Smooth muscle cell (in vitro differentiated cells): Measurements from ENCODE around the gene C3orf22. TPM values are rescaled to one million over a fixed set of nuclear protein-coding genes. Genes with fewer than 3 reads are reported as not detected.

Experiments used
- DNase-seq: peaks from one replicate; lab custom pipeline; 2025; ENCODE audit not compliant: unreplicated experiment; lab: John Stamatoyannopoulos, UW
- H2AFZ ChIP-seq: fragments of 200-600 bp; sonication (generic); 2 replicates; pipeline ENCODE4 v1.6.0; 2016; ENCODE audit warnings: antibody characterized with exemption, low read depth, mild to moderate bottlenecking
- H3F3A ChIP-seq: fragments of 200-600 bp; sonication (generic); 2 replicates; pipeline ENCODE4 v1.6.0; 2017; ENCODE audit warnings: antibody characterized with exemption, low read depth
- H3K27ac ChIP-seq: fragments of 200-600 bp; sonication (generic); 2 replicates; pipeline ENCODE4 v1.5.1; 2016; ENCODE audit warnings: low read depth, mild to moderate bottlenecking
- H3K27me3 ChIP-seq: fragments of 200-600 bp; sonication (generic); 2 replicates; pipeline ENCODE4 v1.6.1; 2016; ENCODE audit warnings: low read depth, mild to moderate bottlenecking
- H3K36me3 ChIP-seq: fragments of 200-600 bp; sonication (generic); 2 replicates; pipeline ENCODE4 v1.5.1; 2016; ENCODE audit warnings: low read depth
- H3K4me1 ChIP-seq: fragments of 200-600 bp; sonication (generic); 2 replicates; pipeline ENCODE4 v1.5.1; 2016; ENCODE audit warnings: low read depth
- H3K4me2 ChIP-seq: fragments of 200-600 bp; sonication (generic); 2 replicates; pipeline ENCODE4 v1.6.0; 2016; ENCODE audit warnings: mild to moderate bottlenecking
- H3K4me3 ChIP-seq: fragments of 200-600 bp; sonication (generic); 2 replicates; pipeline ENCODE4 v1.5.1; 2016; ENCODE audit warnings: mild to moderate bottlenecking
- H3K79me2 ChIP-seq: fragments of 200-600 bp; sonication (generic); 2 replicates; pipeline ENCODE4 v1.6.0; 2016; ENCODE audit warnings: low read depth, mild to moderate bottlenecking
- H3K9ac ChIP-seq: fragments of 200-600 bp; sonication (generic); 2 replicates; pipeline ENCODE4 v1.6.0; 2016; ENCODE audit warnings: low read depth
- H3K9me3 ChIP-seq: fragments of 200-600 bp; sonication (generic); replicated peaks from 2 replicates; pipeline ENCODE4 v1.5.1; 2016; ENCODE audit warnings: low read depth
- H4K20me1 ChIP-seq: fragments of 200-600 bp; sonication (generic); 2 replicates; pipeline ENCODE4 v1.6.0; 2016; ENCODE audit warnings: low read depth
- WGBS: methylation state at CpG from one replicate; pipeline ENCODE4 v1.1.7; 2016; ENCODE audit warnings: low lambda C conversion rate; 5-methylcytosine and 5-hydroxymethylcytosine counted together
- polyA plus RNA-seq: library from polyadenylated mRNA; unstranded; fragments of >200 nt; fragmentation: Nextera tagmentation; extraction: Ambion mirVana; gene quantifications from 2 replicates; pipeline ENCODE4 v1.2.1, GENCODE V29; 2016
- total RNA-seq: library from RNA; depleted of rRNA; stranded (reverse); fragments of >200 nt; gene quantifications from 2 replicates; pipeline ENCODE4 v1.2.3, GENCODE V29; 2014
- TF ChIP-seq, protein P1 (sequence below): fragments of 200-600 bp; sonication (generic); IDR thresholded peaks from 2 replicates; pipeline ENCODE4 v1.5.1; 2017; ENCODE audit warnings: borderline replicate concordance, mild to moderate bottlenecking, antibody characterized with exemption; ENCODE audit not compliant: insufficient read depth, poor library complexity, severe bottlenecking

Gene C3orf22
- total and polyA plus RNA-seq, 2 experiments from 2014 or later = not detected

DNA sequence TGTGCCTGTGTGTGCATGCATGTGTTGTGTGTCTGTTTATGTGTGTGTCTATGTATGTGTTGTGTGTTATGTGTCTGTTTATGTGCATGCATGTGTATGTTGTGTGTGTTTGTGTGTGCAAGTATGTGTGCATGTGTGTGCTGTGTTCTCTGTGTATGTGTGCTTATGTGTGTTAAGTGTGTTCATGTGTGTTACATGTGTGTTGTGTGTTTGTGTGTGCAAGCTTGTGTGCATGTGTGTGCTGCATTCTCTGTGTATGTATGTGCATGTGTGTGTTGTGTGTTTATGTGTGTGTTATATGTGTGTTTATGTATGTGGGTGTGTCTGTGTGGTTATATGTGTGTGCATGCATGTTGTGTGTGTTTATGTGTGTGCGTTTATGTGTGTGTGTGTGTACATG lies 56.1 kb downstream of the C3orf22 start:
- WGBS = 100% methylated on average over 1 of the region's 1 CpG
- peaks cover 9% of the 10 kb centered on the region for H3K27me3 ChIP-seq
- no peaks in the 10 kb centered on the region for H3K79me2 ChIP-seq

GRCh38 chr3:126501736-126502135 lies 57.0 kb downstream of the C3orf22 start:
- H4K20me1 ChIP-seq = no peaks in the 10 kb centered on the region
- no peak overlapping the region for H3K4me2 ChIP-seq
- no peaks in the 10 kb centered on the region for H3K36me3 ChIP-seq
- peaks cover 7% of the 10 kb centered on the region for H3K4me1 ChIP-seq
- no peaks in the 10 kb centered on the region for H3K79me2 ChIP-seq
- DNase-seq = no peak
- H2AFZ ChIP-seq = no peak overlapping the region
- H3K9ac ChIP-seq = no peak overlapping the region
- H3F3A ChIP-seq = no peaks in the 10 kb centered on the region
- H3K4me3 ChIP-seq = no peak overlapping the region
- H3K27ac ChIP-seq = no peak overlapping the region
- 83% methylated on average over 7 of the region's 7 CpGs for WGBS
- TF ChIP-seq, protein P1, sequence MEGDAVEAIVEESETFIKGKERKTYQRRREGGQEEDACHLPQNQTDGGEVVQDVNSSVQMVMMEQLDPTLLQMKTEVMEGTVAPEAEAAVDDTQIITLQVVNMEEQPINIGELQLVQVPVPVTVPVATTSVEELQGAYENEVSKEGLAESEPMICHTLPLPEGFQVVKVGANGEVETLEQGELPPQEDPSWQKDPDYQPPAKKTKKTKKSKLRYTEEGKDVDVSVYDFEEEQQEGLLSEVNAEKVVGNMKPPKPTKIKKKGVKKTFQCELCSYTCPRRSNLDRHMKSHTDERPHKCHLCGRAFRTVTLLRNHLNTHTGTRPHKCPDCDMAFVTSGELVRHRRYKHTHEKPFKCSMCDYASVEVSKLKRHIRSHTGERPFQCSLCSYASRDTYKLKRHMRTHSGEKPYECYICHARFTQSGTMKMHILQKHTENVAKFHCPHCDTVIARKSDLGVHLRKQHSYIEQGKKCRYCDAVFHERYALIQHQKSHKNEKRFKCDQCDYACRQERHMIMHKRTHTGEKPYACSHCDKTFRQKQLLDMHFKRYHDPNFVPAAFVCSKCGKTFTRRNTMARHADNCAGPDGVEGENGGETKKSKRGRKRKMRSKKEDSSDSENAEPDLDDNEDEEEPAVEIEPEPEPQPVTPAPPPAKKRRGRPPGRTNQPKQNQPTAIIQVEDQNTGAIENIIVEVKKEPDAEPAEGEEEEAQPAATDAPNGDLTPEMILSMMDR = no peak
- no peaks in the 10 kb centered on the region for H3K9me3 ChIP-seq
- peaks cover 9% of the 10 kb centered on the region for H3K27me3 ChIP-seq

More for the DNA sequence above, 56.1 kb downstream of the C3orf22 start:
- Histone ChIP-seq H4K20me1 (no peaks in the 10 kb centered on the region), H3K9me3 (no peaks in the 10 kb centered on the region), H3K27ac (no peak overlapping the region), H3K4me2 (no peak overlapping the region), H3F3A (no peaks in the 10 kb centered on the region), H2AFZ (no peak overlapping the region), H3K36me3 (no peaks in the 10 kb centered on the region), H3K4me1 (peaks cover 7% of the 10 kb centered on the region), H3K4me3 (no peak overlapping the region), H3K9ac (no peak overlapping the region)
- no peak for DNase-seq
- TF ChIP-seq, protein P1 = no peak

DNA sequence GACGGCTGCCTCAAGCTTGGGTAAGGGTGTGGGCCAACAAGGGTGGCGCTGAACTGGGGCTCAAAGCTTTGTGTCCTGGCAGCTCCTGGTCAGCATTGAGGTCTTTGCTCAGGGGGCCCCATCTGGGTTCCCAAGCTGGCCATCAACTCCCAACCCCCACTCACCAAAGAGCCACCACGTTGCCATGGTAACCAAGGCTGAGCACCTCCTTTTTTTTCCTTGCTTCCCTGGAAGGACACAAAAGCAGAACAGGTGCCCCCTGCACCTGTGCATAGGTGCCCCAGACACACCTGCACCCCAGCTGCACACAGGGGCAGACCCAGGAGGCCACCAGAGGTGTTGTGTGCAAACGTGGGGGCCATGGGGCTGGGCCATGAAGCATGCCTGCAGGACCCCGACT lies 57.7 kb downstream of the C3orf22 start:
- no peak overlapping the region for H3K9ac ChIP-seq
- H4K20me1 ChIP-seq = no peaks in the 10 kb centered on the region
- H3K79me2 ChIP-seq = no peaks in the 10 kb centered on the region
- no peak for DNase-seq
- 83% methylated on average over 5 of the region's 5 CpGs for WGBS
- no peak overlapping the region for H3K27ac ChIP-seq
- no peaks in the 10 kb centered on the region for H3F3A ChIP-seq
- H3K9me3 ChIP-seq = no peaks in the 10 kb centered on the region
- no peaks in the 10 kb centered on the region for H3K36me3 ChIP-seq
- H3K4me1 ChIP-seq = peaks cover 7% of the 10 kb centered on the region
- no peak overlapping the region for H2AFZ ChIP-seq
- H3K27me3 ChIP-seq = peaks cover 9% of the 10 kb centered on the region
- H3K4me3 ChIP-seq = no peak overlapping the region
- TF ChIP-seq, protein P1 = no peak
- H3K4me2 ChIP-seq = no peak overlapping the region

DNA sequence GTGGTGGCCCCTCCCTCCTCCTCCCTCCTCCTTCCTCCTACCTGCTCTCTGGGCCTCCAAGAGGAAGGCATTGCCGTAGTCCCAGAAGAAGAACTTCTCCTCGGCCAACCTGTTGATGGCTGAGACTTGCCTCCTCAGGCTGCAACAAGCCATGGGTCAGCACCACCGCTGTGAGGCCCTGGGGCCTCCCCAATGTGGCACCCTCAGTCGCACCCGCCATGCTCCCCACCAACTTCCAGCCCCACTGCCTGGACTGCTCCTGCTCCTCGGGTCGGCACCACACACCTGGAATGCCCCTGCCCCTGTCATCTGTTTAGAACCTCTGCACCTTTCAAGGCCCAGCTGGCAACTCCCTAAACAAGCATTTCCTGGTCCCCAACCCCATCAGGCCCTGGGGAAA lies 58.7 kb downstream of the C3orf22 start:
- H3K4me3 ChIP-seq = no peak overlapping the region
- H3K27me3 ChIP-seq = peaks cover 7% of the 10 kb centered on the region
- no peak overlapping the region for H2AFZ ChIP-seq
- no peaks in the 10 kb centered on the region for H3K79me2 ChIP-seq
- 98% methylated on average over 5 of the region's 7 CpGs for WGBS
- peaks cover 7% of the 10 kb centered on the region for H3K4me1 ChIP-seq
- no peak overlapping the region for H3K9ac ChIP-seq
- no peak overlapping the region for H3K4me2 ChIP-seq
- H4K20me1 ChIP-seq = no peaks in the 10 kb centered on the region
- H3K27ac ChIP-seq = no peak overlapping the region
- TF ChIP-seq, protein P1 = no peak
- H3K36me3 ChIP-seq = no peaks in the 10 kb centered on the region
- H3F3A ChIP-seq = no peaks in the 10 kb centered on the region
- DNase-seq = no peak
- no peaks in the 10 kb centered on the region for H3K9me3 ChIP-seq
